Chondrocyte (in vitro differentiated cells): ENCODE measurements around the gene ZNF302. TPM values are rescaled to one million over a fixed set of nuclear protein-coding genes. Genes with fewer than 3 reads are reported as not detected.
"Not testable (repeated sequence)": the region's sequence is repeated elsewhere in the genome, so short reads cannot be mapped to it uniquely, and the experiment has no call there.

Experiments used
- DNase-seq: peaks from one replicate; pipeline ENCODE4 v3.0.0; 2021; ENCODE audit warnings: mixed read lengths, low spot score
- H3K27ac Mint-ChIP-seq: one replicate; pipeline ENCODE4 v1.8.0; 2021; ENCODE audit warnings: mild to moderate bottlenecking, moderate library complexity, mixed read lengths; ENCODE audit not compliant: unreplicated experiment
- H3K27me3 Mint-ChIP-seq: 2 replicates; pipeline ENCODE4 v1.8.0; 2021; ENCODE audit warnings: low read depth, mixed read lengths
- H3K36me3 Mint-ChIP-seq: 2 replicates; pipeline ENCODE4 v1.8.0; 2021; ENCODE audit warnings: low read depth, mixed read lengths
- H3K4me1 Mint-ChIP-seq: 2 replicates; pipeline ENCODE4 v1.8.0; 2021; ENCODE audit warnings: low read depth, mild to moderate bottlenecking, mixed read lengths
- H3K4me3 Mint-ChIP-seq: one replicate; pipeline ENCODE4 v1.8.0; 2021; ENCODE audit warnings: mild to moderate bottlenecking, moderate library complexity, mixed read lengths; ENCODE audit not compliant: unreplicated experiment
- H3K9me3 Mint-ChIP-seq: 2 replicates; pipeline ENCODE4 v1.8.0; 2021; ENCODE audit warnings: low read depth, mixed read lengths
- CTCF ChIP-seq: fragments of 200-600 bp; sonication (generic); IDR thresholded peaks from 2 replicates; pipeline ENCODE4 v1.5.0; 2021; ENCODE audit warnings: antibody characterized with exemption, mild to moderate bottlenecking, moderate library complexity
- total RNA-seq: library from RNA; stranded (reverse); gene quantifications from 3 replicates; pipeline ENCODE4 v1.2.1, GENCODE V29; 2021

ZNF302 gene
- total RNA-seq, 1 donor from 2014 or later, result 23.3 TPM

GRCh38 chr19:34678421-34678820 is 943 bp downstream of the ZNF302 start:
- H3K27me3 Mint-ChIP-seq, result no peaks in the 10 kb centered on the region
- peak overlapping the region; percentile 97 for H3K27ac Mint-ChIP-seq
- peaks cover 49% of the 10 kb centered on the region for H3K36me3 Mint-ChIP-seq
- no peak for DNase-seq
- no peak for TF ChIP-seq CTCF
- H3K4me3 Mint-ChIP-seq, result peak overlapping the region; percentile 85
- H3K9me3 Mint-ChIP-seq, result peaks cover 44% of the 10 kb centered on the region
- peaks cover 29% of the 10 kb centered on the region for H3K4me1 Mint-ChIP-seq

- no peak for TF ChIP-seq CTCF
- H3K27ac Mint-ChIP-seq, result no peak overlapping the region
- H3K4me3 Mint-ChIP-seq, result no peak overlapping the region
- peaks cover 61% of the 10 kb centered on the region for H3K9me3 Mint-ChIP-seq
- peaks cover 26% of the 10 kb centered on the region for H3K4me1 Mint-ChIP-seq
- no peaks in the 10 kb centered on the region for H3K27me3 Mint-ChIP-seq
- DNase-seq, result no peak
- peaks cover 70% of the 10 kb centered on the region for H3K36me3 Mint-ChIP-seq
Measured at GRCh38 chr19:34681478-34681877, 4.0 kb downstream of the ZNF302 start.

DNA sequence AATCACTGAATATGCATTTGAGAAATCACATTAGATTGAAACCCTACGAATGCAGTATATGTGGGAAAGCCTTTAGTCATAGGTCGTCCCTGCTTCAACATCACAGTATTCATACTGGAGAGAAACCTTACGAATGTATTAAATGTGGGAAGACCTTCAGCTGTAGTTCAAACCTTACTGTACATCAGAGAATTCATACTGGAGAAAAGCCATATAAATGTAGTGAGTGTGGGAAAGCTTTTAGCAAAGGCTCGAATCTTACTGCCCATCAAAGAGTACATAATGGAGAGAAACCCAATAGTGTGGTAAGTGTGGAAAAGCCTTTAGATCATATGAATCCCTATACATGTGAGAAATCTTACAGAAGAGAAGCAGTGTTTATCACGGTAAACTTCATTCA is 7.8 kb downstream of the ZNF302 start:
- H3K4me1 Mint-ChIP-seq, H3K27ac Mint-ChIP-seq, DNase-seq, H3K4me3 Mint-ChIP-seq, H3K27me3 Mint-ChIP-seq: not testable (repeated sequence)
- H3K36me3 Mint-ChIP-seq, result peaks cover 51% of the 10 kb centered on the region
- peaks cover 71% of the 10 kb centered on the region for H3K9me3 Mint-ChIP-seq

GRCh38 chr19:34686455-34686854 is 9.0 kb downstream of the ZNF302 start:
- Mint-ChIP-seq H3K27ac (no peak overlapping the region), H3K27me3 (no peaks in the 10 kb centered on the region), H3K4me3 (no peak overlapping the region), H3K36me3 (peaks cover 41% of the 10 kb centered on the region), H3K4me1 (no peaks in the 10 kb centered on the region), H3K9me3 (peaks cover 75% of the 10 kb centered on the region)
- no peak for TF ChIP-seq CTCF
- no peak for DNase-seq

DNA sequence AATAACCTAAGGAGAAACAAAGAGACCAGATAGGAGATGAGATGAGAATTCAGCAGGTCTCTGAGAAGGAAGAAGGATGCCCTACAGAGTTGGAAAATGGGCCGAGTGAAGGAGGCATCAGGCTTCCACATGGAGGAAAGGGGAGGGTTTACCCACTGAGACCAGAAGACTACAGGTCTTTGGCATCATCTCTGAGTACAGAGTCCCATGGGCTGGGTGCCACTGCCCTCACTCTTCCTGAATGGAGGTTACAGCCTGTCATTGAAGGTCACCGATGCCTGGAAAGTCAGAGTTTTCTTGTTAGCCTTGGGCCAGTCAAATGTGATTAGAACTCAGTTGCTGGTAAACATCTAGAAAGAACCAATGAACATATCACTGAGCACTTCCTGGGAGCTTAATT is 9.9 kb downstream of the ZNF302 start:
- peaks cover 34% of the 10 kb centered on the region for H3K36me3 Mint-ChIP-seq
- no peaks in the 10 kb centered on the region for H3K4me1 Mint-ChIP-seq
- H3K27ac Mint-ChIP-seq, result no peak overlapping the region
- H3K9me3 Mint-ChIP-seq, result peaks cover 71% of the 10 kb centered on the region
- H3K4me3 Mint-ChIP-seq, result no peak overlapping the region
- no peak for DNase-seq
- H3K27me3 Mint-ChIP-seq, result no peaks in the 10 kb centered on the region
- TF ChIP-seq CTCF, result no peak

DNA sequence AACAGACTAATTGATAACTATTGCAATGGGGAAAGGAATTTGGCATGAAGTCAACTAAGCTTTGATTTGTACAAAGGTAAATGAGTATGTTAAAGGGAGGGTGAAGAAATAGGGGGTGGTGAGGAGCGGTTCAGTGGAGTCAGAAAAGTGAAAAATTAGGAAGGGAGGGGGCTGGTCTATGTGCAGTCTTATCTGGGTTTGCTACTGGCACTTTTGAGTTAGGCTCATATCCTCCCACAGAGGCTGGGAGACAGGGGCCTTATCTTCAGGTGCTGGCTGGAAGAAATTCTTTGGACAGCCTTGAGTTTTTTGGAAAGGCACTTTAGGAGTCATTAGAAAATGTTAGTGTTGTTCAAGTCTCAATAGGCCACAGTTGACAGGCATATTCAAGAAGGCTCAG is 11.1 kb downstream of the ZNF302 start:
- Mint-ChIP-seq H3K4me1 (no peaks in the 10 kb centered on the region), H3K36me3 (peaks cover 23% of the 10 kb centered on the region), H3K27ac (no peak overlapping the region), H3K4me3 (no peak overlapping the region), H3K9me3 (peaks cover 64% of the 10 kb centered on the region), H3K27me3 (no peaks in the 10 kb centered on the region)
- no peak for DNase-seq
- TF ChIP-seq CTCF, result no peak
